IPS DF 4.7 (cell line): ENCODE data around the gene CPSF3.

ENCODE experiments used
- DNase-seq: peaks from one replicate; pipeline ENCODE4 v3.0.0-alpha.2; 2013; ENCODE audit warnings: low spot score; ENCODE audit errors: extremely low read depth

Gene CPSF3

DNA sequence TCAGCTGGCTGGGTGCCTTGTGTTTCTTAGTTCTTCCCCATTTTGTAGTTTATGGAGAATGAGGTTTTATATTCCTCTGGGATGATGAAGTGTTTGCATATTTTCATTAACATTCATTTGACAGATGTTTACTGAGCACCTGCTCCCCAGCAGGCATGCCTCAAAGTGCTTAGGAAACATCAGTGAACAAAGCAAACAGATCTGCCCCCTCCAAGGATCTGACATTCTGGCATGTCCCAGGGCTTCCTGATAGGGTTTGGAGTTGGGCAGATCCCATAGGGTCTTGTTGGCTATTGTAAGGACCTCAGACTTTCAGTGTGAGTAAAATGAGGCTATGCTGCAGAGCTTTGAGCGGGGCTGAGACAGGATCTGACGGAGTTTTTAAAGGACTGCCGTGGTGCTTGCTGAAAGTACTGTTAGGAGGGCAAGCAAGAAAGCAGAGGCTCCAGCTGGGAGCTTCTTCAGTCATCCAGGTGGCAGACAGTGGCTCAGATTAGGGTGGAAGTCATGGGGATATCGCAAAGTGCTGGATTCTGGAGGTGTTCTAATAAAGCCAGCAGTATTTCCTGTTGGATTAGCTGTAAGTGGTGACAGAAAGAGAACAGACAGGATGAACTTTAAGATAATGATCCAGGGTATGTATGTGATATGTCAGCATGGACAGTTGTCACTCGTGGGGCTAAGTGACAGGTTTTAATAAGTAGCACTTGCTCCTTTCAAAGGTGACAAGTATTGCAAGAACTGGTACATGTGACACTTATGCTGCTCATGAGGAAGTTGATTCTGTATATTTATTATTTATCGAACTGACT, 39.6 kb downstream of the CPSF3 start:
- DNase-seq: no peak

DNA sequence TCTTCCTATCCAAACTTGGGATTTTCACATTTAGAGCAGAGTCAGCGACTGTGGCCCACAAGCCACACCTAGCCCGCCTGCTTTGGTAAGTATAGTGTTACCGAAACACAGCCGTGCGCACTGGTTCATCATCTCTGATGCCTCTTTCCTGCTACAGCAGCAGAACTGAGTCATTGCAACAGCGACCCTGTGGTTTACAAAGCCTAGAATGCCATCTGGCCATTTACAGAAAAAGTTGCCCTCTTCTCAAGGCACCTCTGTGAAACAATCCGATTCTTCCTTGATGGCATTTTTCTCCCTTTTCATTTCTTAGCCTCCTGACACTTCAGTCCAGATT, 40.2 kb downstream of the CPSF3 start:
- DNase-seq: no peak

DNA sequence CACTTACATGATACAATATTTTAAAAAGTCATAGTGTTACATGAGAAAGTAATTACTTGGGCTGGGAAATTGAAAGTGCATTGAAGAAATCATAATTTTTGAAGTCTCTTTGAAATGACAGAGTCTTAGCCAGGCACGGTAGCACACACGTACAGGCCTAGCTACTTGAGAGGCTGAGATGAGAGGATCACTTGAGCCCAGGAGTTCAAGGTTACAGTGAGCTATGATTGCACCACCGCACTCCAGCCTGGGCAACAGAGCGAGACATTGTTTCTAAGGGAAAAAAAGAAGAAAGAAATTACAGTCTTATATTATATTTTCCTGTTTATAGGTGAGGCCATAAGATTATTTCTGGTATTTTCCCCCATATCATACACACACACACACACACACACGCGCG, 41.7 kb downstream of the CPSF3 start:
- DNase-seq: no peak

DNA sequence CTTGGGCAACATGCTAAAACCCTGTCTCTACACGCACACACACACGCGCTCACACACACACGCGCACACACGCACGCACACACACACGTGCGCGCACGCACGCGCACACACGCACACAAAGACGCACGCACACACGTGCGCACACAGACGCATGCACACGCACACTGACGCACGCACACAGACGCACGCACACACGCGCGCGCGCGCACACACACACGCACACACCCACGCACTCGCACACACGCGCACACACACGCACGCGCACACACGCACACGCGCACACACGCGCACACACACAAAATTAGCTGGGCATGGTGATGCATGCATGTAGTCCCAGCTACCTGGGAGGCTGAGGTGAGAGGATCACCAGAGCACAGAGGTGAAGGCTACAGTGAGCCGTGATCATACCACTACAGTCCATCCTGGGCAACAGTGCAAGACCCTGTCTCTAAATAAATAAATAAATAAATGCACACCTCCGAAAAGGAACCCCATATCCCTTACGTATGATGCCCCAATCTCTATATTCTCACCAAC, 42.8 kb downstream of the CPSF3 start:
- DNase-seq: no peak

DNA sequence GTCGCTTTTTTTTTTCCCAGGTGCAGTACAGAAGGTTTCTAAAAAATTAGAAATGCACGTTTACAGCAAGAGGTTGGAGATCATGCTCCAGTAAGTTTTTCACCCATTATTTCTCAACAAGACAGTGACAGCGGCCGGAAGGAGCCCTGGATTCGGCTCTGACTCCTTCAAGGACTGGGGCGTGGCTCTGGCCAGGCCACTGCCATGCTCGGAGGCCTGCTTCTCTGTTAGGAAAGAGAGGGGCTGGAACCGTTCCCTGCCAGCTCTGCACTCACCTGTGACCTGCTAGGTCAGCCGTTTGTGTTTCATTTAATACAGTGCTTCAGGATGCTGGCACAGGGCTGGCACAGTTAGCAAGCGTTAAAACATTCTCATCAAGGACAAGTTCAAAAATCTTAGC, 44.2 kb downstream of the CPSF3 start:
- no peak for DNase-seq

DNA sequence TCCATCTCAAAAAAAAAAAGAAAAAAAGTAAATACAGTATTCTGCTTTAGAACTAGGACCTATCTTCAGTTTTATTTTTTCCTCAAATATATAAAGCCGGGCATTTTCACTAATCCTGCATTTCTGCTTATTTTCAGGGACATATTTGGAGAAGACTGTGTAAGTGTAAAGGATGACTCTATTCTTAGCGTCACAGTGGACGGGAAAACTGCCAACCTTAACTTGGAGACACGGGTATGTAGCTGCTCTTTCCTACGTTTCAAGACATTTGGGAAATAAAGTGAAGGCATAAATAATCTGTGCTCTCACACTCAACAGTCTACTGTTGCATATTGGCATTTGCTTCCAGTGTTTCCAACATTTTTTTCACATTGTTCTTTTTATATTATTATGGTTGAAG, 47.8 kb downstream of the CPSF3 start:
- DNase-seq: no peak

DNA sequence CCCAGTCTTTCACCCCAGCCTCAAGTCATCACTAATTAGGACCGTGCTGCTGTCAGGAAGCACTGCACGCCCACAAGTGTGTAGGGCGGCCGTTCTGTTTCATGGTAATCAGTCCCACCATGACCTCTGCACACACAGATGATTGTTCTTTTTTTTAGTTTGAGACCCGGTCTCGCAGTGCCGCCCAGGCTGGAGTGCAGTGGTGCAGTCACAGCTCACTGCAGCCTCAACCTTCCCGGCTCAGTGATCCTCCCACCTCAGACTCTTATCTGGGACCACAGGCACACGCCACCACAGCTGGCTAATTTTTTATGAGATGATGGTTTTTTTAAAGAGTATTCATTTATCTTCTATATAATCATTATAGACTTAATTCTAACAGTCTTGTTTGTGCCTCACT, 49.1 kb downstream of the CPSF3 start:
- no peak for DNase-seq

DNA sequence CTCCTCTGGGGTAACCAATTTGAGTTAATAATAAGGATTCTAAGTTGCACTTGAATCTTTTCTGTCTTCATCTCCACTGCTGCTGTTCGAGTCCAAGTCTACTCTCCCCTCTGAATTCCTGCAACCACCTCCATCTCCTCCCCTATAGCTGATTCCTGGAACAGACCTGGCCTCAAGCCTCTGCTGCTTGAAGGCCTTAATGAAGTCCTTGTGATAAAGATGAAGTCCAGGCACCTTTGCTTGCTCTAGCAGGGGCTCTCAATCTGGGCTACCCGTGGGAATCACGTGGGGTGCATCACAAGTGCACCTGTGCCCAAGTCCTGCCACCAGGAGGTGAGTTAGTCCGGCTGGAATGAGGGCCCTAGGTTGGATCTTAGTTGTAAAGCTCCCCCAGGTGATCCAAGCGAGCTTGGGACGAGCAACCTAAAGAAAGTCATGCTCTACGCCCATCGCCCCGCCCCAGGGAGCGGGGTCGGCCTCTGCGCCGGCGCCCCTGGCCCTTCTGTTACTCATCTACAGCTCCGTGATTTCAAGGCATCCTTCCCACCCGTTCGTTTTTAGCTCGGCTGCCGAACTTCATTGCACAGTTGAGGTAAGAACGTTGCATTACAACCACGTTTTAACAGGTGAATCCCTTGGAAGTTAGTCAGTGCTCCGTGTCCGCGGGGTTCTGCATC, 50.0 kb downstream of the CPSF3 start:
- DNase-seq: no peak

DNA sequence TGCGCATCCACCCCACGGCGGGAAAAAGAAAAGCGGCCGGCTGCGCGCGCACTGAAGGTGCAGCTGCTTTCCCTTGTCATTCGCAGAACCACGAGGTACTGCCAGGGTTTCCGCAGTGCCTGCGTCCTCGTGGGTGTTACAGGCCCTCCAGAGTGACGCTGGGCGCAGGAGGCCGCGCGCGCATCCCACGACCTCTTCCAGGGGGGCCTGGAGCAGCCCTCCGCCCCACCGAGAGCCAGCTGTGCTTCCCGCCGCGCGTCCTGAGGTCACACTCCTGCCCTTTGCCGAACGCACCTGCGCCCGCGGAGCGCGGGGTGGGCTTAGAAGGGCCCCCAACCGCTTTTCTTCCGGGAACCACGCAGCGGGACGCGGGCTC, 50.5 kb downstream of the CPSF3 start:
- DNase-seq: no peak

DNA sequence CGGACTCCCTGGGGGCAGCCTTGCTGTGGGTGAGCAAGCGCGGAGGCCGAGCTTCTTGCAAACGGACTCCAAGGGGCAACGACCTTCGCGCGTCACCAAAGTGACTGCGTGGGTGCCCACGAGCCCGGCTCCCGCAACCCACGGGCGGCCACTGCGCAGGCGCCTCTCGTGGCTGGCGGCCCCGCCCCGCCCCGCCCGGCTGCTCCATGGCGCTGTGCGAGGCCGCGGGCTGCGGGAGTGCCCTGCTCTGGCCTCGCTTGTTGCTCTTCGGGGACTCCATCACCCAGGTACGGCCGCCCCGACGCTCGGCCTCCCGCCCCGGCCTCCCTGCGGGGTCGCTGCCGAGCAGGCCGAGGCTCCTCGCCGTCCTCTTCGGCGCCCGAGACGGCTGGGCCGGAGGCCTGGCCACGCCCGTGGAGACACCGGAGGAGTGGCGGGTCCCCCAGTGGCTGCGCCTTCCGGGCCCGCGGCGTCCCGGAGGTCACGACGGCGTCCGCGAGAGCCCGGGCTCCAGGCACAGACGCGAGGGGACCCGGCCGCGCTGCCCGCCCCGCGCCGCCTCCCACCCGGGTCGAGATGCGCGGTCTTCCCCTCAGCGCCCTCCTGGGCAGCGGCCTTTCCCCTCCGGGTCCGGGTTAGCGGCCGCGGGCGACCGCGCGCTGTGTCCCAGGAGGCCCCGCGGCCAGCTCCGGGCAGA, 51.1 kb downstream of the CPSF3 start, which contains the start of gene IAH1:
Gene IAH1, plus strand, starts transcription at position 191 of the 697 bp plus-strand sequence. Its CDS starts 16 bp downstream, at position 207.
- DNase-seq: no peak

DNA sequence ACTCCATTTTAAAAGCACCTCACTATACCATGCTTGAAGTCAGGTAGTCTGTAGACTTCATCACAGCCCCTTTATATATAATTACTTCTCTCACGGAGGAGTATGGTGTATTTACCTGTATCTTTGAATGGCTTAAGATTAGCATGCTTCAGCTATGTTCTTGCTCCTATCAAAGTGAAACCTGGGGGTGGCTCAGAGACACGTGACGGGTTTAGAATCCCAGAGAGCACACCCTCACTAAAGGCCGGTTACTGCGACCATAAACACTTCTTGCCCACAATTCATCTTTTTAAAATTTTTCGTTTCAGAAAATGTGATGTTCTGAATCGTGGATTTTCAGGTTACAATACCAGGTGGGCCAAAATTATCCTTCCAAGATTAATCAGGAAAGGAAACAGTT, 54.5 kb downstream of the CPSF3 start:
- no peak for DNase-seq

DNA sequence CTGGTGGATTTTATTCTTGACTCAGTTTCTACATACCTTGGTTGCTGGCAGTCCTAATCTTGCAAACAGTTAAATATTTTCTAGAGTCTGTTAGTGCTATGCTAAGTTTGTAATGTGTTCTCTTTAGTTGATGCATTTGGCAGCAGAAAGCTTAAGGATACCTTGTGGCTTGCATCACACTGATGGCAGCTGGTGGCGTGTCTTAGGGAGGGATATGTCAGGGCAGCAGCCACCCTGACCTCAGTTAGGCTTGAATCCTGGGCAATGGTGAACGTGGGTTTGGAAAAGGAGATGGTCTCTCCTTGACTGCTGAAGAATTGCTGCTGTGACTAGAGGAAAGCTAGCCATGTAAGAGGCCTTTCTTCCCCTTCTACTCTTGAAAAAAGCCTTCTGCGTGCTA, 55.1 kb downstream of the CPSF3 start:
- no peak for DNase-seq

DNA sequence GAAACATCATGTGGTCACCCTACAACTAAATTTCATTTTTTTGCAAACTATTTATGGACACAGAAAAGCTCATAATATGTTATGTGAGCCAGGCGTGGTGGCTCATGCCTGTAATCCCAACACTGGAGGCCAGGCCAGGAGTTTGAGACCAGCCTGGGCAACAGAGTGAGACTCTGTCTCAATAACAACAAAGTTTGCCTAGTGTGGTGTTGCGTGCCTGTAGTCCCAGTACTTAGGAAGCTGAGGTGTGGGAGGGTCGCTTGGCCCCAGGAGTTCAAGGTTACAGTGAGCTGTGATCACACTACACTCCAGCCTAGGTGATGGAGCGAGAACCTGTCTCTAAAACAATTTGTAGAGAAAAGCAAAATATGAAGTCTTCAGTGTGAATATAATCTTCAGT, 56.7 kb downstream of the CPSF3 start:
- DNase-seq: no peak

DNA sequence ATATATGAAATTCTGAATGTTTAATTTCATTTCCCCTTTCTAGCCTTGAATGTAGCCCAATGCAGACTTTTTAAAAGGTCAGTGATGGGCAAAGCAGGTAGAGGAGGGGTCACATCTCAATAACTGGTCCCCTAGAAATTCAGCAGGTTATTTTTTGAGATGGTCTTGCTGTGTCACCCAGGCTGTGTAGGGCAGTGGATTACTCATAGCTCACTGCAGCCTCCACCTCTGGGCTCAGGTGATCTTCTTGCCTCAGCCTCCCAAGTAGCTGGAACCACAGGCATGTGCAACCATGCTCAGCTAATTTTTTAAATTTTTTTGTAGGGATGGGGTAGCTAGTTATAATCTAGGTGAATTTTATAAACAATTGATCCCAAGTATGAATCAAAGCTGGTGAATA, 59.7 kb downstream of the CPSF3 start:
- no peak for DNase-seq

DNA sequence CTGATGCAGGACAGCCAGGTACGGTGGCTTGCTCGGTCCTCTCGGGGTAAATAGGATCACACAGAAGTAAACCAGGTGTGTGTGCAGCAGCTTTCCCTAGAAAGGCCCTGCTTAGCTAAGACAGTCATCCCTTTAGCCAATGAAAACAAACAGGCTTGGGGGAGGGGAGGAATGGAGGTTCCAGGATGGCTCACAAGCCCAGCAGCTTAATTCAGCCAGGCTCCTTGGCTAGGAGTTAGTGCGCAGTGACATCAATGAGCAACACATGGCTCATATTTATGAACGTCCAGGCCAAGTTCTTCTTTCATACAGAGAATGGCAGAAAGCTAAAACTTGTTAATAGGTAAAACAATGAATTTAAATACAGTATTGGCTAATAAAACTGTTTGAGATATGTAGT, 61.1 kb downstream of the CPSF3 start:
- DNase-seq: no peak

DNA sequence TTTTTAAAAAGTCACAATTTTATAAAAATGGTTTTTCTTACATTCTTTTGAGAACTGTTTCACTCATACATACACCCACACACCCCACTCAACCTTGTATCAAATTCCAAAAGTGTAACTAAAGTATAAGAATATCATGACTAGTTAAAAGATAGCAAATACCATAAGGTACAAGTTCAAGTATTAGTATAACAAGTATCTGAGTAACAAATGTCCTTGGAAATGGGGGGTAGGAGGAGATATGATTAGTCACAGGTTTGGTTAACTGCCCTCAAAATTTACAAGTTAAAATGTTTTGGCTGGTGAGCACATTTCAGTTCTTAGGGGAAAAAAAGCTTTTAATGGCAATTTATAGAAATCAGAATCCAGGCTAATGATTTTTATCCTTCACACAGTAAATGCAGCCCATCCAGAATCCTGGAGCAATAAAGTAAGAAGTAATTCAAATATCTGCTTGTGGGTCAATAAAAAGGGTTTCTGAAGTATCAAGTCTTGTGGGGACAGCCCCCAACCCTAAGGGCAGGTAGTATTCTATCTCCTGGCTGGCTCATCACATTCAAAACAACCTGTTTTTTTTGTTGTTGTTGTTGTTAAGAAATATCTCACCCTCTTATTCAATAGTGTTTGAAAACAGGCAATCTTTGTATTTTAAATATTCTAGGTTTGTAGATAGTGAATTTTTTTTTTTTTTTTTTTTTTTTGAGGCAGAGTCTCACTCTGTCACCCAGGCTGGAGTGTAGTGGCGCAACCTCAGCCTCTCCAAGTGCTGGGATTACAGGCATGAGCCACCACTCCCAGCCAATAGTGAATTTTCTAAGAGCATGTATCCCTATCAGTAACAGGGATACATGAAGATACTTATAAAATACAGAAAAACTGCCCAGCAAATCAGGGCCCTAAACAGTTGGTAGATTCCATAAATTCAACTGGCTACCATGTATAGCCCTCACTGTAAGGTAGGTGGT, 65.4 kb downstream of the CPSF3 start:
- no peak for DNase-seq

DNA sequence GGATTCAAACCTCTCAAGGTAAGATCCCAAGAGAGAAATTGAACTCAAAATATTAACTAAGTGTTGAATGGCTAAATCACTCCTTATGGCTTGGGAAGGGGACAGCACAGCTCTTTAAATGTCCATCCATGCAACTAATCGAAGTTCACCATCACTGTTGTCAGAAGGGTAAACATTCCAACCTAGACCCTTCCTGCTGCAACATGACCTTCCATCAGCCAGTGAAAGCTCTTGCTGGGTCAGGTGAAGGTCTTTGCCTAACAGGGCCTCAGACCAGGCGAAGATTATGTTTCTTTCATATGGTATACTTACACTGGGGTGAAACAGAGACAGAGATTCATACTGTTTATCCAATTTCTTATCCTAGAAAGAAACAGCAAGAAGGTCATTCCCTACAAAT, 67.3 kb downstream of the CPSF3 start:
- no peak for DNase-seq

DNA sequence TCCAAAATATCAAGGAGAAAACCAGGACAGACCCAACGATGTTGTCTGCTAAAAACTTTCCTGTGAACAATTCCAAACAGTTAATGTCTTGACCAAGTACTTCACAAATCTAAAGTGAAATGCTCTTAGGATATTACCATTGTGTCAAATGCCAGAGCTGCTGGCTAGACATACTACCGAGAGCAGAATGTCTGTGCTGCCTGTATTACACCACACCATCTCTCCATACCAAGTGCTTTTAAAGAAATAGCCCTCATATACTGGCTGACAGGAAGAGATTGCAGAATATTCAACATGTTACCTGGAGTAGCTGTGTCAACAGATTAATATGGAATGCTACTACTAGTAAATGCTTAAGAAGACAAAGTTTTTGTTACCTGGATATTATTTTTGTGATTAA, 69.5 kb downstream of the CPSF3 start:
- no peak for DNase-seq

DNA sequence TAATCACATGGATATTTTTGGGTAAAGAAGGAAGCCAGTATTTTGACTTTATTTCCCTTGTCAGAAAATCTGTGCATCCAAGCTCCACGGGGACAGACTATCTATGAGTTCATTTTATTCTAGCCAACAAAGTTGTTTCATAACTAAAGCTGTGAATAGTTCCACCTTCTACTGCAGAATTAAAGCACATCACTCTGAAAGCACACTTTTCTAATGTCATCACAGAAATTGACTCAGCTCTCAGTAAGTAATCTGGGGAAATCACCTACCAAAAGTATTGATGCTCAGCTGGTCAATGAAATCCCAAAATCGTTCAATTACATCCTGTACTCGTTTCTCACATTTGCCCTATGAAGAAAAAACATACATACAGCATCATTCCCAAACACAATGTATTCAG, 70.0 kb downstream of the CPSF3 start:
- no peak for DNase-seq

DNA sequence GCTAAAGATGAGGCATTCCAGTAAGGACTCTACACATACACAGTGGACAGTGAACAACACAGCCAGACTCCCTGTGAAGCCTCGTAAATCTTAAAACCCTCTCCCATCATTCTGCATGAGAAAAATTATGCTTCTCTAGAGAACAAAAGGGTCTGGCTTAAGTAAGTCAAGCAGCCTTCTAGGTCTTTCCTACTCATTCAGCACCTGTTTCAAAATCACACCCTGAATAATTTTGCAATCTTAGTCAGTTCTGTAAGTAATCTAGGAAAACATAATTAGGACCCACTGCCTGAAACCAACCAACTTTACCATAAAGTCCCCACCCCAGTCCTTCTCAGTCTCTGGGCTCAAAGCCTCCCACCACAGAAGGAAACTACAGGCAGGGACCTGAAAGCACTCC, 70.6 kb downstream of the CPSF3 start:
- no peak for DNase-seq

DNA sequence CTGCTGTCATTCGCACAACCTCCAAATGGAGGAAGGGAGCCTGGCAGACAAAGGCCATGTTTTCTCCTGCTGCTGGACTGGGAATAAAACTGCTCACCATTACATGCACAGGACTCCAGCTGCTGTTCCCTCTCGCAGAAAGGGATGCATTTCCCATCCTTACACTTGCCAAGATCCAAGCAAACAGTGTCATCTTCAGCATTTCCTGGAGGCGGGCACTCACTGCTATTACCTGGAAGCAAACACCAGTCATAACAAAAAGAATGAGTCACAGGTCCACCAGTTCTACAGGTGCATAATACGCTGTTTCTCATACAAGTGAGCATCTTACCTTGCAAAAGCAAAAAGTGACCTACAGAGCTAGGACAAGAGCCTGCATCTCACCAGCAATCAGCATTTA, 73.6 kb downstream of the CPSF3 start:
- DNase-seq: no peak
